ENCODE measurements around the gene CFD.
"Not testable (repeated sequence)": the region's sequence is repeated elsewhere in the genome, so short reads cannot be mapped to it uniquely, and the experiment has no call there.

The CFD gene

GRCh38 chr19:871446-872265, 12.2 kb downstream of the CFD start:
- DNase-seq (ENCODE audit: low spot score), result peak; percentile 65

- no peak for DNase-seq (ENCODE audit: low spot score)
These were observed 12.9 kb downstream of the CFD start for GRCh38 chr19:872266-872951.

GRCh38 chr19:873084-873483, 13.6 kb downstream of the CFD start:
- peak; percentile 61 for DNase-seq (ENCODE audit: low spot score)

DNA sequence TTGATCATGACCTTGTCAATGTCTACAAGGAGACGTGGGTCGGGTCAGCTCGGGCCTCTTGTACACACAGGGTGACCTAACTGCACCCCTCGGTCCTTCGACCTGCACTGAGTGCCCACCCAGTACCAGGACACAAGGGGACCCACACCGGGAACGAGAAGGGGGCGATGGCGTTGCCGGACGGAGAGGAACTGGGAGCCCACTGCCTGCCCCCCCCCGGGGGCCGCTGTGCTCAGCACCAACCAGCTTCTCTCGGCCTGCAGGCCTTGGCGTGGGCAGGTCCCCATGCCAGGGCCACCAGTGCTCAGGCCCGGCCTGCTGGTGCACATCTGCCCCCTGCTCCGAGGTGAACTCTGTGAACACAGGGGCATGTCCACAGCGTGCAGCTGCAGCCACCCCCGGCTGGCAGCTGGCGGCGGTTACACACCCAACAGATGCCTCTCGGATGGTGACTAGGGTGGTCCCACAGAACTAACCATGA, 14.1 kb downstream of the CFD start:
- DNase-seq (ENCODE audit: low spot score), result no peak

DNA sequence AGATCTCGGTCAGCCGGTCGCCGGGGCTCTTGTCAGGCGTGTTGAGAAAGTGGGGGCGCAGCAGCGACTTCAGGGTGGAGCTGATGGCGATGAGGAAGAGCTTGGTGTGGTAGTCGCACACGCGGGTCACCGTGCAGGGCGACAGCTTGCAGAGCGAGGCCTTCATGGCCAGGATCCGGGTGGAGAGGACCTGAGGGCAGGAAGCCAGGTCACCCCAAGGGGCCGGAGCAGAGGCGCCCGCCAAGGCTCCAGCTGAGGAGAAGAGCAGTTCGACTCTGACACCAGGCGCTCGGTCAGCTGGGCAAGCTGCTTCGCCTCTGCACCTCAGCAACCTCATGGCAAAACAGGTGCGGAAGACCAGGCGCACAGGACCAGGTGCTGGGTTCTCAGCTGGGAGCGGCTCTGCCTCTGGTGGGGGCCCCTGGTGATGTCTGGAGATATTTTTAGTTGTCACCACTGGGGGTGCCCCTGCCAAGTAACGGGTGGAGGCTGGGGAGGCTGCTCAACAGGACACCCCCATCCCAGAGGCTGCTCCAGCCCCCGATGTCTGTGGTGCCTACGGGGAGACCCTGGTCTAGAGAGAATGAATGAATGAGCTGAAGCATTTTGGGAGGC, 15.9 kb downstream of the CFD start:
- DNase-seq (ENCODE audit: low spot score), result no peak

GRCh38 chr19:876089-876488, 16.6 kb downstream of the CFD start:
- no peak for DNase-seq (ENCODE audit: low spot score)

DNA sequence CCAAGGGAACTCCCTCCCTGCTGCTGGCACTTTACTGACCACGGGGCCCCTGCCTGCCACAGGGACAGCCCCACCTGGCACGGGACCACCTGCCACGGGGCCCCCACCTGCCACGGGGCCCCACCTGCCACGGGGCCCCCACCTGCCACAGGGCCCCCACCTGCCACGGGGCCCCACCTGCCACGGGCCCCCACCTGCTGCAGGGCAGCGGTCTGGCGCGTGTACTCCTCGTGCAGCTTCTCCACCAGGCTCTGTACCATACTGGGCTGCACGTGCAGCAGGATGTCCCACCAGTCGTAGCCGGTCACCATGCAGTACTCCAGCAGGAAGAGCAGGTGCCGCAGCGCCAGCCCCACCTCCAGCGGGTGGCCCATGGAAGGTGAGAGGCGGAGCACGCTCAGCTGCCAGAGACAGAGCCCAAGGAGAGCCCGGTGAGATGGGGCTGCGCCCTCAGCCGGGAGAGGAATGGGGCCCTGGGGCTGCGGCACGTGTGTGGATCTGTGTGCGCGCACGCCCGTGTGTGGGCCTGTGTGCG, 17.4 kb downstream of the CFD start:
- DNase-seq (ENCODE audit: low spot score), result no peak

DNA sequence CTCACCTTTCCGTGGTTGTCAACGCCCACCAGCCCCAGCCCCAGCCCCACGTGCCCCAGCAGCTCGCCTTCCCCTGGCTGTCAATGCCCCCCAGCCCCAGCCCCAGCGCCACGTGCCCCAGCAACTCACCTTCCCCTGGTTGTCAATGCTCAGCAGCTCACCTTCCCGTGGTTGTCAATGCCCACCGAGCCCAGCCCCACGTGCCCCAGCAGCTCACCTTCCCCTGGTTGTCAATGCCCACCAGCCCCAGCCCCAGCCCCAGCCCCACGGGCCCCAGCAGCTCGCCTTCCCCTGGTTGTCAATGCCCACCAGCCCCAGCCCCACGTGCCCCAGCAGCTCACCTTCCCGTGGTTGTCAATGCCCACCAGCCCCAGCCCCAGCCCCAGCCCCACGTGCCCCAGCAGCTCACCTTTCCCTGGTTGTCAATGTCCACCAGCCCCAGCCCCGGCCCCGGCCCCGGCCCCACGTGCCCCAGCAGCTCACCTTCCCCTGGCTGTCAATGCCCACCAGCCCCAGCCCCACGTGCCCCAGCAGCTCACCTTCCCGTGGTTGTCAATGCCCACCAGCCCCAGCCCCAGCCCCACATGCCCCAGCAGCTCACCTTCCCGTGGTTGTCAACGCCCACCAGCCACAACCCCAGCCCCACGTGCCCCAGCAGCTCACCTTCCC, 18.7 kb downstream of the CFD start:
- not testable (repeated sequence) for DNase-seq (ENCODE audit: low spot score)

DNA sequence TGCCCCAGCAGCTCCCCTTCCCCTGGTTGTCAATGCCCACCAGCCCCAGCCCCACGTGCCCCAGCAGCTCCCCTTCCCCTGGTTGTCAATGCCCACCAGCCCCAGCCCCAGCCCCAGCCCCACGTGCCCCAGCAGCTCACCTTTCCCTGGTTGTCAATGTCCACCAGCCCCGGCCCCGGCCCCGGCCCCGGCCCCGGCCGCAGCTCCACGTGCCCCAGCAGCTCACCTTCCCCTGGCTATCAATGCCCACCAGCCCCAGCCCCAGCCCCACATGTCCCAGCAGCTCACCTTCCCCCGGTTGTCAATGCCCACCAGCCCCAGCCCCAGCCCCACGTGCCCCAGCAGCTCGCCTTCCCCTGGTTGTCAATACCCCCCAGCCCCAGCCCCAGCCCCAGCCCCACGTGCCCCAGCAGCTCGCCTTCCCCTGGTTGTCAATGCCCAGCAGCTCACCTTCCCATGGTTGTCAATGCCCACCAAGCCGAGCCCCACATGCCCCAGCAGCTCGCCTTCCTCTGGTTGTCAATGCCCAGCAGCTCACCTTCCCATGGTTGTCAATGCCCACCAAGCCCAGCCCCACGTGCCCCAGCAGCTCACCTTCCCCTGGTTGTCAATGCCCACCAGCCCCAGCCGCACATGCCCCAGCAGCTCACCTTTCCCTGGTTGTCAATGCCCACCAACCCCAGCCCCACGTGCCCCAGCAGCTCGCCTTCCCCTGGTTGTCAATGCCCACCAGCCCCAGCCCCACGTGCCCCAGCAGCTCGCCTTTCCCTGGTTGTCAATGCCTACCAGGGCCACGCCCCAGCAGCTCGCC, 19.5 kb downstream of the CFD start:
- not testable (repeated sequence) for DNase-seq (ENCODE audit: low spot score)

DNA sequence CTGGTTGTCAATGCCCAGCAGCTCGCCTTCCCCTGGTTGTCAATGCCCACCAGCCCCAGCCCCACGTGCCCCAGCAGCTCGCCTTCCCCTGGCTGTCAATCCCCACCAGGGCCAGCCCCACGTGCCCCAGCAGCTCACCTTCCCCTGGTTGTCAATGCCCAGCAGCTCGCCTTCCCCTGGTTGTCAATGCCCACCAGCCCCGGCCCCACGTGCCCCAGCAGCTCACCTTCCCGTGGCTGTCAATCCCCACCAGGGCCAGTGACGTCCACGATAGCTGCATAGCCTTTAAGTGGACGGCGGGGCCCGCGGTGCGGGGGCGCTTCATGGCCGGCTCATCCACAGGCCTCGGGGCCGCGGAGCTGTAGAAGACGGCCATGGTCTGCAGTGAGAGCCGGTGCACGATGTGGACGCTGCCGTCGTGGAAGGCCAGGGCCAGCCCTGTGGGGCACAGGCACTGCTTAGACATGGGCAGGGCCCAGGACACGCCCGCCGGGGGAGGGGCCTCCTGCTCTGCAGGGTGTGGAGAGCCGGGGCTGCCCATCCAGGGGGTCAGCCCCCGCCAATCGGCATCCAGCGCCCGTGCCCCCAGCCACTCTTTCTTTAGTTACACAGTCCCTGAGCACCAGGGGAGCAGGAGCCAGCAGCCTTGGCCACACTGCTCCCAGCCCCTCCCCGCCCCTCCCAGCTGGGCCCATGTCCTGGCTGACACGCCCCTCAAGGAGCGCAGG, 20.4 kb downstream of the CFD start:
- no peak for DNase-seq (ENCODE audit: low spot score)

DNA sequence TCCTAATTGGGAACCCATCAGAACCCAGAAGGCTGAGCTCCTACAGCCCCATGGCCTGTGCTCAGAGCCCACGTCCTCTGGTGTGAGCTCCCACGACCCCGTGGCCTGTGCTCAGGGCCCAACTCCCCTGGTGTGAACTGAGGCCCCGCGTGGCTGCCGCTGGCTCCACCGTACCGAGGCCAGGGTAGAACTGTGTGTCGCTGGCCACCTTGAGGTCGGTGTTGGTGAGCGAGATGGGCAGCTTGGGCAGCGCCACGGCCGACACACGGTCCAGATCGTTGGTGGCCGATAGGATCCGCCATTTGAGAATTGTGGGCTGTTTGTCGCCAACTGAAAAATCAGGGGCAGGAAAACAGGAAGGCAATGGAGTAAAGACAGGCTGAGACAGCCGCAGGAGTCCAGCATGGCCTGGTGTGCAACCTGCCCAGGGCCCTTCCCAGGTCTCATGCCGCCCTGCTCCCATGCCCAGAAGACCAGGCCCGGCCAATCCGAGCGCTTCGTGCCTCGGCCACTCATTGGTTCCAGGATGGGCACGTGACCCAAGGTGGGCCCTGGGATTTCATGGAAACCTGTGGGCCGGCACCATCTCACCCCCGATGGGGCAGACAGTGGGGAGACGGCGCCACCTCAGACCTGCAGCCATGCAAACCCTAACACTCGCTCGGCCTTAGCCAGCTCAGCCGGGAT, 22.1 kb downstream of the CFD start:
- no peak for DNase-seq (ENCODE audit: low spot score)

GRCh38 chr19:882871-883497, 23.5 kb downstream of the CFD start:
- no peak for DNase-seq (ENCODE audit: low spot score)

DNA sequence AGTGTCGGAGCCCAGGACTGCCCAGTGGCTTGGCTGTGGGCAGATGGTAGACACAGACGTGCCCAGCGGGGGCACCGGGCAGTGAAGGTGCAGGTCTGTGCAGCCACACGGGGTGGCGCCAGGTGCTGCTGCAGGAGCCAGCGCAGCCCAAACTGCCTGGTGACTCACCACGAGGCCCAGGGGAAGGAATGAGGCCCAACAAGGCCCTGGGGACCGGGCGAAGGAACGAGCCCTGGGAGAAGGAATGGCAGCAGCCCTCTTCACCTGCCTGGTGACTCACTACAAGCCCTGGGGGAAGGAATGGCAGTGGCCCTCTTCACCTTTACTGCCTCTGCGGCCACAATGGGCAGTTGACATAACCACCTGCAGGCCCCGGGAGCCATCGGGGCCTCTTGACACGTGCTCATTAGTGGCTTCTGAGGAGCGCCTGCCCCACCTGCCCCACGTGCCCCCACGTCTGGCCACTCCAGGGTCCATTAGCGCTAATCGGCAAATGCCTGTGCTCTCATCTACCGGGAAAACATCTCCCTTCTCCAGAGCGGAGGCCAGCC, 24.3 kb downstream of the CFD start:
- DNase-seq (ENCODE audit: low spot score), result no peak

GRCh38 chr19:884420-885211, 25.2 kb downstream of the CFD start:
- DNase-seq (ENCODE audit: low spot score), result no peak

GRCh38 chr19:885536-886224, 26.2 kb downstream of the CFD start:
- DNase-seq (ENCODE audit: low spot score), result no peak

- DNase-seq (ENCODE audit: low spot score), result no peak
These were observed 27.6 kb downstream of the CFD start for GRCh38 chr19:887072-887471.

DNA sequence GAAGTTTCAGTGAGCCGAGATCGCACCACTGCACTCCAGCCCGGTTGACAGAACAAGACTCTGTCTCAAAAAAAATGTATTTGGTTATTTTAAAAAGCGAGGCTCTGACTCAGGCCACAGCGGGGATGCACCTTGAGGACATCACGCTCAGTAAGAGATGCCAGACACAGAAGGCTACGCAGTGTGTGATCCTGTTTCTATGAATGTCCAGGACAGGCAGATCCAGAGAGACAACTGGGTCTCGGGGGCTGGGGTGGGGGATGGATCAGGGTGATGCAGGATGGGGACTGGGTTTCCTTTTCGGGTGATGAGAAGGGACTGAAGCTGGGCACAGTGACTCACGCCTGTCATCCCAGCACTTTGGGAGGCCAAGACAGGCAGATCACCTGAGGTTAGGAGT, 28.1 kb downstream of the CFD start:
- no peak for DNase-seq (ENCODE audit: low spot score)
